H9 (cell line): Measurements from ENCODE around the gene DNAJC5. TPM values are rescaled to one million over a fixed set of nuclear protein-coding genes. Genes with fewer than 3 reads are reported as not detected.

ENCODE experiments used
- DNase-seq: peaks from one replicate; pipeline ENCODE4 v3.0.0-alpha.2; 2017
- H2AFZ ChIP-seq: one replicate; pipeline ENCODE4 v1.6.1; 2013; ENCODE audit warnings: mild to moderate bottlenecking, low read length, control low read depth, moderate library complexity
- H2AK5ac ChIP-seq: 2 replicates; pipeline ENCODE4 v1.6.1; 2013; ENCODE audit warnings: low read length, control low read depth, mixed read lengths; ENCODE audit not compliant: insufficient read length
- H2BK120ac ChIP-seq: one replicate; pipeline ENCODE4 v1.6.1; 2013; ENCODE audit warnings: low read depth, mild to moderate bottlenecking, low read length, control low read depth, inconsistent platforms; ENCODE audit not compliant: poor library complexity, severe bottlenecking
- H2BK12ac ChIP-seq: 2 replicates; pipeline ENCODE4 v1.6.1; 2013; ENCODE audit warnings: low read length, control low read depth, mixed read lengths, low read depth; ENCODE audit not compliant: insufficient read length
- H2BK15ac ChIP-seq: 2 replicates; pipeline ENCODE4 v1.6.1; 2013; ENCODE audit warnings: low read depth, low read length, control low read depth
- H2BK20ac ChIP-seq: one replicate; pipeline ENCODE4 v1.6.1; 2013; ENCODE audit warnings: low read depth, mild to moderate bottlenecking, low read length, control low read depth, inconsistent platforms; ENCODE audit not compliant: poor library complexity, severe bottlenecking
- H2BK5ac ChIP-seq: 2 replicates; pipeline ENCODE4 v1.6.1; 2013; ENCODE audit warnings: low read length, control low read depth, mixed read lengths; ENCODE audit not compliant: insufficient read length
- H3K14ac ChIP-seq: 2 replicates; pipeline ENCODE4 v1.6.1; 2013; ENCODE audit warnings: low read length, control low read depth; ENCODE audit not compliant: insufficient read depth
- H3K18ac ChIP-seq: 2 replicates; pipeline ENCODE4 v1.6.1; 2013; ENCODE audit warnings: low read depth, mild to moderate bottlenecking, mixed read lengths, low read length, control low read depth; ENCODE audit not compliant: insufficient read length
- H3K23ac ChIP-seq: 2 replicates; pipeline ENCODE4 v1.6.1; 2013; ENCODE audit warnings: low read length, control low read depth, mixed read lengths, low read depth; ENCODE audit not compliant: insufficient read length
- H3K23me2 ChIP-seq: 2 replicates; pipeline ENCODE4 v1.6.1; 2013; ENCODE audit warnings: low read depth, mild to moderate bottlenecking, mixed read lengths, low read length, control low read depth; ENCODE audit not compliant: insufficient read length, poor library complexity, severe bottlenecking
- H3K27ac ChIP-seq: 2 replicates; pipeline ENCODE4 v1.5.1; 2013; ENCODE audit warnings: low read length, control low read depth, mixed read lengths, low read depth; ENCODE audit not compliant: insufficient read length
- H3K27me3 ChIP-seq: 2 replicates; pipeline ENCODE4 v1.6.1; 2013; ENCODE audit warnings: low read length, control low read depth, inconsistent platforms; ENCODE audit not compliant: insufficient read depth
- H3K4ac ChIP-seq: 2 replicates; pipeline ENCODE4 v1.6.1; 2013; ENCODE audit warnings: low read depth, mild to moderate bottlenecking, control low read depth, inconsistent platforms, low read length, moderate library complexity
- H3K4me1 ChIP-seq: 2 replicates; pipeline ENCODE4 v1.6.1; 2013; ENCODE audit warnings: low read length, control low read depth, inconsistent platforms; ENCODE audit not compliant: insufficient read depth
- H3K4me2 ChIP-seq: 2 replicates; pipeline ENCODE4 v1.6.1; 2013; ENCODE audit warnings: low read length, control low read depth, mixed read lengths; ENCODE audit not compliant: insufficient read length, insufficient read depth
- H3K56ac ChIP-seq: 2 replicates; pipeline ENCODE4 v1.6.1; 2013; ENCODE audit warnings: low read depth, mild to moderate bottlenecking, mixed read lengths, low read length, control low read depth; ENCODE audit not compliant: insufficient read length
- H3K79me1 ChIP-seq: 2 replicates; pipeline ENCODE4 v1.6.1; 2013; ENCODE audit warnings: low read depth, mild to moderate bottlenecking, moderate library complexity, low read length, control low read depth, inconsistent platforms; ENCODE audit not compliant: insufficient read depth, poor library complexity, severe bottlenecking
- H3K79me2 ChIP-seq: 2 replicates; pipeline ENCODE4 v1.6.1; 2013; ENCODE audit warnings: low read length, control low read depth, inconsistent platforms; ENCODE audit not compliant: insufficient read depth
- H3K9ac ChIP-seq: 2 replicates; pipeline ENCODE4 v1.6.1; 2013; ENCODE audit warnings: low read length, control low read depth, mixed read lengths; ENCODE audit not compliant: insufficient read length; ENCODE audit errors: extremely low read depth
- H3K9me3 ChIP-seq: one replicate; pipeline ENCODE4 v1.6.1; 2013; ENCODE audit warnings: low read depth, low read length, inconsistent platforms; ENCODE audit not compliant: control insufficient read depth
- H3T11ph ChIP-seq: one replicate; pipeline ENCODE4 v1.6.1; 2013; ENCODE audit warnings: mild to moderate bottlenecking, low read length, control low read depth, inconsistent platforms
- H4K20me1 ChIP-seq: one replicate; pipeline ENCODE4 v1.6.1; 2013; ENCODE audit not compliant: control insufficient read depth, insufficient read length, insufficient read depth
- H4K5ac ChIP-seq: 2 replicates; pipeline ENCODE4 v1.6.1; 2013; ENCODE audit warnings: low read depth, mild to moderate bottlenecking, mixed read lengths, low read length, control low read depth; ENCODE audit not compliant: insufficient read length
- H4K8ac ChIP-seq: replicated peaks from 2 replicates; pipeline ENCODE4 v1.6.1; 2013; ENCODE audit warnings: low read length, control low read depth, mixed read lengths, low read depth; ENCODE audit not compliant: insufficient read length
- H4K91ac ChIP-seq: 2 replicates; pipeline ENCODE4 v1.6.1; 2013; ENCODE audit warnings: low read depth, mild to moderate bottlenecking, moderate library complexity, mixed read lengths, low read length, control low read depth; ENCODE audit not compliant: insufficient read length
- H3K27ac Mint-ChIP-seq, 3 experiments: 2 replicates in 2 of 3; 3 replicates in 1 of 3; pipeline ENCODE4 v1.8.0; 2020 to 2021; ENCODE audit warnings: mixed read lengths in 3 of 3, mild to moderate bottlenecking in 1 of 3, moderate library complexity in 1 of 3
- H3K27me3 Mint-ChIP-seq: 2 replicates; pipeline ENCODE4 v1.8.0; 2021; ENCODE audit warnings: low read depth, mild to moderate bottlenecking, moderate library complexity, mixed read lengths
- H3K36me3 Mint-ChIP-seq, 3 experiments: 2 replicates in 2 of 3; 3 replicates in 1 of 3; pipeline ENCODE4 v1.8.0; 2020 to 2021; ENCODE audit warnings: low read depth in 3 of 3, mixed read lengths in 3 of 3; ENCODE audit not compliant: insufficient read depth in 1 of 3
- H3K4me1 Mint-ChIP-seq, 2 experiments: 2 replicates each; pipeline ENCODE4 v1.8.0; 2020; ENCODE audit warnings: mixed read lengths in 2 of 2
- H3K4me3 Mint-ChIP-seq, 2 experiments: 2 replicates in 1 of 2; 3 replicates in 1 of 2; pipeline ENCODE4 v1.8.0; 2020 to 2021; ENCODE audit warnings: mild to moderate bottlenecking in 2 of 2, mixed read lengths in 2 of 2, moderate library complexity in 1 of 2
- H3K9me3 Mint-ChIP-seq, 2 experiments: 2 replicates in 1 of 2; 3 replicates in 1 of 2; pipeline ENCODE4 v1.8.0; 2020; ENCODE audit warnings: mild to moderate bottlenecking in 2 of 2, mixed read lengths in 2 of 2, moderate library complexity in 1 of 2
- WGBS: extraction: QIAGEN DNeasy Blood & Tissue Kit; methylation state at CpG from one replicate; pipeline ENCODE4 v1.1.7; 2013; ENCODE audit warnings: missing lambda C conversion rate, low lambda C conversion rate, mixed read lengths; ENCODE audit not compliant: insufficient read length; ENCODE audit errors: extremely low coverage; 5-methylcytosine and 5-hydroxymethylcytosine counted together
- total RNA-seq: library from RNA; stranded (reverse); gene quantifications from 2 replicates; pipeline ENCODE4 v1.2.1, GENCODE V29; 2021
- TF ChIP-seq, protein P1 (sequence below): fragments of 200-600 bp; sonication (generic); conservative IDR thresholded peaks from 3 replicates; pipeline ENCODE4 v1.8.0; 2021; ENCODE audit warnings: antibody characterized with exemption, mild to moderate bottlenecking

Gene DNAJC5
- total RNA-seq, 1 experiment from 2014 or later: 43.0 TPM

DNA sequence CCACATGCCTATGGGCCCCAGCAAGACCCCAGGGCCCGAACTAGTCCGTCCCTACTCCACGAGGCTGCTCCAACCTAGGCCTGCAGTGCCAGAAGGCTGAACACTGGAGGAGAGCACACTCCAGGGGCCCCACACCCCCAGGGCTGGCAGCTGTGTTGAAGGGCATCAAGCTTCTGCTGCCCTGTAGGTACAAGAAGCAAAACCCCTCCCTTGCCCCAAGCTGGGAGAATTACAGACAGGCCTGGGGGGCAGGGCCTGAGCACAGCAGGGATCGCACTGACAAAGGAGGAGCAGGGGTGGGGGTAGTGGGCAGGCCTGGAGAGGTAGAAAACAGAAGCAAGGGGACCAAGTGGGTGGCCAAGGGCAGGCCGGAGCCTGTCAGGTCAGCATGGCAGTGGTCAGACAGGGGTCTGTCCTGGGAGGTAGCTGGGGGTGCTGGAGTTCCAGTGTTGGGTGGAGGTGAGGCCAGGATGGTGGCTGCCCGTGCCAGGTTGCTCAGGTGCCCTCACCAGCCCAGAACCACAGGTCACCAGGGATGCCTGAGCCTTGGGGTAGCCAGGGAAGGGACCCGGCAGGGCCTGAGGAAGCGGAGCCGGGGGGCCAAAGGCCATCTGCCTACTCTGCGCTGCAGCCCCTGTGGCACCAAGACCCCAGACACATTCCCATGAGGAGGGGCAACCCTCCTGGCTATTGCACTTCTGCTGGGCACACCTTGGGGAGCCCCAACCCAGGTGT, 64.2 kb downstream of the DNAJC5 start:
- H3K9ac ChIP-seq: no peak overlapping the region
- no peak overlapping the region for H2BK12ac ChIP-seq
- no peak overlapping the region for H3K4me2 ChIP-seq
- H4K5ac ChIP-seq: no peak overlapping the region
- no peak overlapping the region for H3K27ac ChIP-seq
- H3K4ac ChIP-seq: no peak overlapping the region
- no peaks in the 10 kb centered on the region; the same call in 1 of the 2 replicates for H3K4me1 ChIP-seq
- no CpG with 5 or more reads among the region's 10 CpGs for WGBS
- H4K91ac ChIP-seq: no peak overlapping the region
- Mint-ChIP-seq H3K4me1 (peaks cover 29 to 30% of the 10 kb centered on the region in 2 experiments), H3K4me3 (no peak overlapping the region; a peak in 2 of 5 replicates), H3K27ac (peak overlapping the region in 2 of 3 experiments; percentile 20 to 50; a peak in 3 of 7 replicates), H3K36me3 (peaks cover 8 to 45% (median 38%) of the 10 kb centered on the region in 3 experiments; a peak in 6 of 7 replicates), H3K27me3 (no peaks in the 10 kb centered on the region), H3K9me3 (no peaks in the 10 kb centered on the region)
- no peaks in the 10 kb centered on the region for H3K27me3 ChIP-seq
- H3T11ph ChIP-seq: no peak overlapping the region
- no peak overlapping the region for H3K18ac ChIP-seq
- no peak overlapping the region for H2AK5ac ChIP-seq
- no peak overlapping the region for H2AFZ ChIP-seq
- H4K8ac ChIP-seq: no peak overlapping the region
- no peaks in the 10 kb centered on the region for H4K20me1 ChIP-seq
- H2BK20ac ChIP-seq: no peak overlapping the region
- no peak overlapping the region for H3K23ac ChIP-seq
- peaks cover 8% of the 10 kb centered on the region for H3K9me3 ChIP-seq
- H2BK120ac ChIP-seq: no peak overlapping the region
- H3K79me1 ChIP-seq: no peaks in the 10 kb centered on the region
- no peak overlapping the region for H3K14ac ChIP-seq
- peaks cover 14% of the 10 kb centered on the region for H3K23me2 ChIP-seq
- no peak overlapping the region for H2BK5ac ChIP-seq
- H3K79me2 ChIP-seq: peaks cover 6% of the 10 kb centered on the region; the same call in 1 of the 2 replicates
- no peak for DNase-seq
- no peak overlapping the region for H2BK15ac ChIP-seq
- TF ChIP-seq, protein P1, sequence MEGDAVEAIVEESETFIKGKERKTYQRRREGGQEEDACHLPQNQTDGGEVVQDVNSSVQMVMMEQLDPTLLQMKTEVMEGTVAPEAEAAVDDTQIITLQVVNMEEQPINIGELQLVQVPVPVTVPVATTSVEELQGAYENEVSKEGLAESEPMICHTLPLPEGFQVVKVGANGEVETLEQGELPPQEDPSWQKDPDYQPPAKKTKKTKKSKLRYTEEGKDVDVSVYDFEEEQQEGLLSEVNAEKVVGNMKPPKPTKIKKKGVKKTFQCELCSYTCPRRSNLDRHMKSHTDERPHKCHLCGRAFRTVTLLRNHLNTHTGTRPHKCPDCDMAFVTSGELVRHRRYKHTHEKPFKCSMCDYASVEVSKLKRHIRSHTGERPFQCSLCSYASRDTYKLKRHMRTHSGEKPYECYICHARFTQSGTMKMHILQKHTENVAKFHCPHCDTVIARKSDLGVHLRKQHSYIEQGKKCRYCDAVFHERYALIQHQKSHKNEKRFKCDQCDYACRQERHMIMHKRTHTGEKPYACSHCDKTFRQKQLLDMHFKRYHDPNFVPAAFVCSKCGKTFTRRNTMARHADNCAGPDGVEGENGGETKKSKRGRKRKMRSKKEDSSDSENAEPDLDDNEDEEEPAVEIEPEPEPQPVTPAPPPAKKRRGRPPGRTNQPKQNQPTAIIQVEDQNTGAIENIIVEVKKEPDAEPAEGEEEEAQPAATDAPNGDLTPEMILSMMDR: no peak
- no peak overlapping the region for H3K56ac ChIP-seq
